Measurements from ENCODE around the gene TSPOAP1. TPM values are rescaled to one million over a fixed set of nuclear protein-coding genes. Genes with fewer than 3 reads are reported as not detected.

TSPOAP1 gene
- total RNA-seq, 2 donors from 2014 or later: 31.3 to 36.8 TPM

DNA sequence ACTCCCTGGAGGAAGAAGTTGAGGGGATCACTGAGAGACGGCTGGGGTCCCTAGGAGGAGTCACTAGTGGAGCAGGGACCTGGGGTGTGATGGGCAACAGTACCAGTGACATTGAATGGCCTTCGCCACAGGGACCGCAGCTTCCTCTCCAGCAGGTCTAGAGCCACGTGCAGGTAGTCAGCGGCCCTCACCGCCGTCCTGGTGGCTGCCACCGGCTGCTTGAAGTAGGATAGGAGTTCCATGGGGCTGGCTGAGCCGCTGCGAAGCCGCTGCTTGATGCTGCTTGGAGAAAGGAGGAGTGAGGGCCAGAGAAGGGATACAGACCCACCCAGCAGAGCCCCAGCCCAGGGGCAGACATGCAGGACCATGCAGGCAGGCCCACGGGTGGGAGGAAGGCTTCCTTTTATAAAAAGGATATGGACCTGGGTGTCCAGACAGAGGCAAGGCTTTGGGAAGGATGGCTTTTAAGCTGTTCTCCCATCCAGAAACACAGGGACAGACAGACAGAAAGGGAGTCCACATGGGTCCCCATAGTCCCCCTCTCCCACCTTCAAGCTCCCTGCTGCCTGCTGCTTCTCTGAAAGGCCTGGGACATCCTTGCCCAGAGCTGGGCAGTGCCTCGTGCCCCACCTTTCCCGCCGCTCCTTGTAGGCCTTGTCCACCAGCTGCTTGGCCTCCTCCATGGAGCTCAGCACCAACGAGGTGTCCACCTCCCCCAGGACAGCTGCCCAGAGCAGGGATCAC, 48.7 kb downstream of the TSPOAP1 start:
- Histone ChIP-seq H3K9ac (ENCODE audit: extremely low read depth, low read length, poor library complexity, severe bottlenecking) (no peak overlapping the region), H3K36me3 (ENCODE audit: control insufficient read depth, insufficient read depth, low read length) (no peaks in the 10 kb centered on the region), H3K9me3 (ENCODE audit: control insufficient read depth, low read length) (no peaks in the 10 kb centered on the region), H3K4me1 (ENCODE audit: control insufficient read depth, insufficient read depth, low read length) (peaks cover 8% of the 10 kb centered on the region), H3K4me3 (ENCODE audit: low read length) (no peak overlapping the region), H3K27ac (ENCODE audit: low read depth, low read length) (no peak overlapping the region), H3K27me3 (ENCODE audit: control insufficient read depth, insufficient read depth, low read length, poor library complexity, severe bottlenecking) (no peaks in the 10 kb centered on the region)
- Mint-ChIP-seq H3K4me1 (peaks cover 14% of the 10 kb centered on the region), H3K36me3 (ENCODE audit: low read depth) (no peaks in the 10 kb centered on the region), H3K9me3 (no peaks in the 10 kb centered on the region), H3K27me3 (ENCODE audit: insufficient read depth) (peaks cover 42% of the 10 kb centered on the region), H3K4me3 (no peak overlapping the region), H3K27ac (no peak overlapping the region)
- no peak for DNase-seq
- TF ChIP-seq CTCF (conservative IDR thresholded peaks at IDR 0.05): no peak
- 90 to 91% methylated on average over 12 to 16 of the region's 16 CpGs for WGBS, 2 experiments (ENCODE audit: insufficient coverage in 1 of 2, insufficient read length in 1 of 2)

DNA sequence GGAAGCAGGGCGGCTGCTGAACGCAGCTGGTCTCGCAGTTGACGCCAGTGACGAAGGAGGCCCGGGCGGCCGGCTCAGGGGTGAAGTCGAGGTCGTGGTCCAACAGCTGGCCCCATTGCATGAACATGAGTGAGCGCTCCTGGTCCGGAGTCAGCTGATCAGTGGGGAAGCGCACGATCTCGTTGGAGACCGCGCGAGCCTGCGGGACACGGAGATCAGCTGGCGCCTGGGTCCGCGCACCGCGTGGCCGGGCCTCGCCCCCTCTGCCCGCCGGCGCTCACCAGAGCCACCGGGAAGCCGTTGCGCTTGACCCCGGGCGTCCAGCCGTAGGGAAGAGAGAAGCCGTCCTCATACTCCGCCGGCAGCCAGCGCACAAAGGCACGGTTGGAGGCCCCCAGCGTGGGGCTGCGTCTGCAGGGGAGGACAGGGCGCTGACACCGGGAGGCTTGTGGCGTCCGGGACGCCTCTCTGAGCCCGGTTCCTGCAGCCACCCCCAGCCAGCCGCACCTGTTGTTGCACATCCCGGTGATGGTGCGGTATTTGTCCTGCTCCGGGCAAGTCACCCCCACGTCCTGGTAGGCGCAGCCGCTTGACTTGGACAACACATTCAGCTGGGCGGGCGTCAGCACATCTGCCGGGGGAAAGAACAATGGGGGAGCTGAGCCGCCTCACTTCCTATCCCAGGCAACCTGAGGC, 49.4 kb downstream of the TSPOAP1 start:
- no peaks in the 10 kb centered on the region for H3K9me3 Mint-ChIP-seq
- H3K27me3 ChIP-seq (ENCODE audit: control insufficient read depth, insufficient read depth, low read length, poor library complexity, severe bottlenecking): no peaks in the 10 kb centered on the region
- DNase-seq: no peak

GRCh38 chr17:58278661-58279015, 50.0 kb downstream of the TSPOAP1 start:
- peaks cover under 1% of the 10 kb centered on the region for H3K4me1 Mint-ChIP-seq
- no peaks in the 10 kb centered on the region for H3K9me3 ChIP-seq (ENCODE audit: control insufficient read depth, low read length)
- H3K4me3 ChIP-seq (ENCODE audit: low read length): no peak overlapping the region
- no peak for DNase-seq
- H3K27ac ChIP-seq (ENCODE audit: low read depth, low read length): no peak overlapping the region
- H3K9ac ChIP-seq (ENCODE audit: extremely low read depth, low read length, poor library complexity, severe bottlenecking): no peak overlapping the region
- H3K4me3 Mint-ChIP-seq: no peak overlapping the region
- H3K27me3 ChIP-seq (ENCODE audit: control insufficient read depth, insufficient read depth, low read length, poor library complexity, severe bottlenecking): no peaks in the 10 kb centered on the region
- H3K27me3 Mint-ChIP-seq (ENCODE audit: insufficient read depth): peaks cover 45% of the 10 kb centered on the region
- TF ChIP-seq CTCF (conservative IDR thresholded peaks at IDR 0.05): no peak
- H3K36me3 Mint-ChIP-seq (ENCODE audit: low read depth): no peaks in the 10 kb centered on the region
- 80 to 86% methylated on average over 3 to 5 of the region's 5 CpGs for WGBS, 2 experiments (ENCODE audit: insufficient coverage in 1 of 2, insufficient read length in 1 of 2)
- no peaks in the 10 kb centered on the region for H3K36me3 ChIP-seq (ENCODE audit: control insufficient read depth, insufficient read depth, low read length)
- H3K4me1 ChIP-seq (ENCODE audit: control insufficient read depth, insufficient read depth, low read length): no peaks in the 10 kb centered on the region
- H3K9me3 Mint-ChIP-seq: no peaks in the 10 kb centered on the region
- H3K27ac Mint-ChIP-seq: no peak overlapping the region

More for the DNA sequence above, 49.4 kb downstream of the TSPOAP1 start:
- Histone ChIP-seq H3K9me3 (ENCODE audit: control insufficient read depth, low read length) (no peaks in the 10 kb centered on the region), H3K9ac (ENCODE audit: extremely low read depth, low read length, poor library complexity, severe bottlenecking) (no peak overlapping the region), H3K4me3 (ENCODE audit: low read length) (no peak overlapping the region), H3K27ac (ENCODE audit: low read depth, low read length) (no peak overlapping the region), H3K36me3 (ENCODE audit: control insufficient read depth, insufficient read depth, low read length) (no peaks in the 10 kb centered on the region), H3K4me1 (ENCODE audit: control insufficient read depth, insufficient read depth, low read length) (peaks cover 4% of the 10 kb centered on the region)
- H3K4me3 Mint-ChIP-seq: no peak overlapping the region
- no peak overlapping the region for H3K27ac Mint-ChIP-seq
- TF ChIP-seq CTCF (conservative IDR thresholded peaks at IDR 0.05): no peak
- peaks cover 45% of the 10 kb centered on the region for H3K27me3 Mint-ChIP-seq (ENCODE audit: insufficient read depth)
- WGBS, 2 experiments (ENCODE audit: insufficient coverage in 1 of 2, insufficient read length in 1 of 2): 89 to 94% methylated on average over 33 to 60 of the region's 60 CpGs
- no peaks in the 10 kb centered on the region for H3K36me3 Mint-ChIP-seq (ENCODE audit: low read depth)
- peaks cover 6% of the 10 kb centered on the region for H3K4me1 Mint-ChIP-seq
